CD14-positive monocyte (primary cell): ENCODE data around the gene C11orf91. TPM values are rescaled to one million over a fixed set of nuclear protein-coding genes. Genes with fewer than 3 reads are reported as not detected.

Experiments used
- DNase-seq, 3 donors: peaks; one replicate each; pipeline ENCODE4 v3.0.0-alpha.2; 2011 to 2022
- H2AFZ ChIP-seq: 2 replicates; pipeline ENCODE4 v1.6.0; 2012; ENCODE audit warnings: mild to moderate bottlenecking, low read depth, low read length, inconsistent platforms; ENCODE audit not compliant: insufficient read depth, poor library complexity, severe bottlenecking
- H3K27ac ChIP-seq, 2 donors: 1 replicate in 1 of 2; 2 replicates in 1 of 2; pipeline ENCODE4 v1.5.1; 2012 to 2013; ENCODE audit warnings: low read length in 2 of 2, control low read depth in 1 of 2, inconsistent platforms in 1 of 2, low read depth in 1 of 2, mild to moderate bottlenecking in 1 of 2
- H3K27me3 ChIP-seq, 2 donors: one replicate each; pipeline versions ENCODE4 v1.6.0 to v1.6.1; 2011 to 2013; ENCODE audit warnings: low read length in 2 of 2; ENCODE audit not compliant: control insufficient read depth in 2 of 2, insufficient read depth in 2 of 2
- H3K36me3 ChIP-seq, 2 donors: replicated peaks in 1 of 2; 1 replicate in 1 of 2; 2 replicates in 1 of 2; pipeline versions ENCODE4 v1.5.1 to v1.6.1; 2012 to 2013; ENCODE audit warnings: low read length in 2 of 2, control low read depth in 1 of 2, inconsistent platforms in 1 of 2, mild to moderate bottlenecking in 1 of 2; ENCODE audit not compliant: insufficient read depth in 2 of 2, control insufficient read depth in 1 of 2
- H3K4me1 ChIP-seq, 2 donors: 1 replicate in 1 of 2; 2 replicates in 1 of 2; pipeline versions ENCODE4 v1.5.1 to v1.6.1; 2012 to 2013; ENCODE audit warnings: low read length in 2 of 2, control low read depth in 1 of 2, inconsistent platforms in 1 of 2, mild to moderate bottlenecking in 1 of 2, moderate library complexity in 1 of 2; ENCODE audit not compliant: insufficient read depth in 2 of 2, control insufficient read depth in 1 of 2
- H3K4me2 ChIP-seq: replicated peaks from 2 replicates; pipeline ENCODE3; 2012; ENCODE audit warnings: low read length, moderate library complexity, mild to moderate bottlenecking; ENCODE audit not compliant: poor library complexity, severe bottlenecking; ENCODE audit errors: extremely low read depth
- H3K4me3 ChIP-seq, 3 experiments: fragments of 200-600 bp in 1 of 3; sonication (generic) in 1 of 3; replicated peaks in 1 of 3; 1 replicate in 2 of 3; 2 replicates in 1 of 3; pipeline ENCODE4 v1.5.1; 2011 to 2013; ENCODE audit warnings: low read length in 3 of 3, mild to moderate bottlenecking in 3 of 3, control low read depth in 2 of 3, low read depth in 2 of 3, inconsistent platforms in 1 of 3, moderate library complexity in 1 of 3
- H3K79me2 ChIP-seq: 2 replicates; pipeline ENCODE4 v1.6.0; 2012; ENCODE audit warnings: mild to moderate bottlenecking, control low read depth, inconsistent platforms, low read length, moderate library complexity; ENCODE audit not compliant: insufficient read depth
- H3K9ac ChIP-seq: 2 replicates; pipeline ENCODE4 v1.6.0; 2017; ENCODE audit warnings: low read length, mild to moderate bottlenecking; ENCODE audit not compliant: insufficient read depth, poor library complexity, severe bottlenecking
- H3K9me3 ChIP-seq, 2 donors: replicated peaks in 1 of 2; 1 replicate in 1 of 2; 2 replicates in 1 of 2; pipeline versions ENCODE4 v1.5.1 to v1.6.1; 2012 to 2013; ENCODE audit warnings: low read length in 2 of 2, control low read depth in 1 of 2; ENCODE audit not compliant: control insufficient read depth in 1 of 2, insufficient read depth in 1 of 2
- H4K20me1 ChIP-seq: 2 replicates; pipeline ENCODE4 v1.6.0; 2012; ENCODE audit warnings: mild to moderate bottlenecking, low read length, control low read depth, moderate library complexity; ENCODE audit not compliant: insufficient read depth
- H3K27ac Mint-ChIP-seq, 7 donors: one replicate each; pipeline ENCODE4 v1.8.0; 2020; ENCODE audit warnings: mild to moderate bottlenecking in 7 of 7, mixed read lengths in 7 of 7, moderate library complexity in 6 of 7, inconsistent platforms in 2 of 7
- H3K27me3 Mint-ChIP-seq, 3 donors: one replicate each; pipeline ENCODE4 v1.8.0; 2021 to 2022; ENCODE audit warnings: low read depth in 3 of 3, mild to moderate bottlenecking in 3 of 3, mixed read lengths in 3 of 3, moderate library complexity in 3 of 3, inconsistent platforms in 1 of 3
- H3K36me3 Mint-ChIP-seq, 2 donors: one replicate each; pipeline ENCODE4 v1.8.0; 2020; ENCODE audit warnings: mixed read lengths in 2 of 2, inconsistent platforms in 1 of 2, mild to moderate bottlenecking in 1 of 2
- H3K4me1 Mint-ChIP-seq: one replicate; pipeline ENCODE4 v1.8.0; 2020; ENCODE audit warnings: mild to moderate bottlenecking, mixed read lengths
- H3K4me3 Mint-ChIP-seq, 2 donors: one replicate each; pipeline ENCODE4 v1.8.0; 2020; ENCODE audit warnings: mild to moderate bottlenecking in 2 of 2, mixed read lengths in 2 of 2, moderate library complexity in 1 of 2
- H3K9me3 Mint-ChIP-seq, 7 donors: one replicate each; pipeline ENCODE4 v1.8.0; 2020 to 2022; ENCODE audit warnings: mixed read lengths in 7 of 7, mild to moderate bottlenecking in 6 of 7, moderate library complexity in 6 of 7, inconsistent platforms in 2 of 7
- whole genome bisulfite sequencing: methylation state at CpG from one replicate; pipeline ENCODE4 v1.1.5; 2013; ENCODE audit warnings: missing lambda C conversion rate; ENCODE audit not compliant: insufficient coverage; 5-methylcytosine and 5-hydroxymethylcytosine counted together
- intact Hi-C, 2 donors: fragments of 100-400 bp; cut with micrococcal nuclease; formaldehyde crosslinking; loops; one replicate each; pipeline versions ENCODE4 v1.15.0 to v1.15.1; 2023
- polyA plus RNA-seq, 3 donors: library from polyadenylated mRNA; depleted of rRNA in 1 of 3; unstranded in 2 of 3; stranded (reverse) in 1 of 3; fragments of 300-500 nt in 2 of 3; fragments of >200 nt in 1 of 3; fragmentation: Illumina TruSeq in 2 of 3; gene quantifications; 1 replicate in 2 of 3; 2 replicates in 1 of 3; pipeline ENCODE4 v1.2.3, GENCODE V29; 2012 to 2021
- TF ChIP-seq, protein P1 (sequence below): fragments of 200-600 bp; IDR thresholded peaks from one replicate; pipeline ENCODE4 v1.8.0; 2022; ENCODE audit warnings: antibody characterized with exemption, mild to moderate bottlenecking

The C11orf91 gene
- polyA plus RNA-seq, 3 donors = not detected

- Mint-ChIP-seq H3K27ac (peak overlapping the region in 1 of 7 donors; percentile 1), H3K27me3 (peaks cover 2 to 16% (median 14%) of the 10 kb centered on the region in 3 donors), H3K9me3 (no peaks in the 10 kb centered on the region), H3K36me3 (no peaks in the 10 kb centered on the region), H3K4me1 (no peaks in the 10 kb centered on the region), H3K4me3 (no peak overlapping the region)
- no peak overlapping the region for H3K4me2 ChIP-seq
- no peaks in the 10 kb centered on the region for H3K36me3 ChIP-seq
- 90% methylated on average over 20 of the region's 22 CpGs for WGBS
- H4K20me1 ChIP-seq = no peaks in the 10 kb centered on the region
- H3K27me3 ChIP-seq = no peaks in the 10 kb centered on the region
- no peak overlapping the region for H3K4me3 ChIP-seq
- H3K79me2 ChIP-seq = no peaks in the 10 kb centered on the region
- H2AFZ ChIP-seq = no peak overlapping the region
- intact Hi-C loops = no loop called here
- TF ChIP-seq, protein P1, sequence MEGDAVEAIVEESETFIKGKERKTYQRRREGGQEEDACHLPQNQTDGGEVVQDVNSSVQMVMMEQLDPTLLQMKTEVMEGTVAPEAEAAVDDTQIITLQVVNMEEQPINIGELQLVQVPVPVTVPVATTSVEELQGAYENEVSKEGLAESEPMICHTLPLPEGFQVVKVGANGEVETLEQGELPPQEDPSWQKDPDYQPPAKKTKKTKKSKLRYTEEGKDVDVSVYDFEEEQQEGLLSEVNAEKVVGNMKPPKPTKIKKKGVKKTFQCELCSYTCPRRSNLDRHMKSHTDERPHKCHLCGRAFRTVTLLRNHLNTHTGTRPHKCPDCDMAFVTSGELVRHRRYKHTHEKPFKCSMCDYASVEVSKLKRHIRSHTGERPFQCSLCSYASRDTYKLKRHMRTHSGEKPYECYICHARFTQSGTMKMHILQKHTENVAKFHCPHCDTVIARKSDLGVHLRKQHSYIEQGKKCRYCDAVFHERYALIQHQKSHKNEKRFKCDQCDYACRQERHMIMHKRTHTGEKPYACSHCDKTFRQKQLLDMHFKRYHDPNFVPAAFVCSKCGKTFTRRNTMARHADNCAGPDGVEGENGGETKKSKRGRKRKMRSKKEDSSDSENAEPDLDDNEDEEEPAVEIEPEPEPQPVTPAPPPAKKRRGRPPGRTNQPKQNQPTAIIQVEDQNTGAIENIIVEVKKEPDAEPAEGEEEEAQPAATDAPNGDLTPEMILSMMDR = no peak
- H3K27ac ChIP-seq = no peak overlapping the region
- no peaks in the 10 kb centered on the region for H3K4me1 ChIP-seq
- DNase-seq = no peak
- H3K9me3 ChIP-seq = no peaks in the 10 kb centered on the region
- H3K9ac ChIP-seq = no peak overlapping the region
Measured at GRCh38 chr11:33658195-33658900, 42.3 kb downstream of the C11orf91 start.

DNA sequence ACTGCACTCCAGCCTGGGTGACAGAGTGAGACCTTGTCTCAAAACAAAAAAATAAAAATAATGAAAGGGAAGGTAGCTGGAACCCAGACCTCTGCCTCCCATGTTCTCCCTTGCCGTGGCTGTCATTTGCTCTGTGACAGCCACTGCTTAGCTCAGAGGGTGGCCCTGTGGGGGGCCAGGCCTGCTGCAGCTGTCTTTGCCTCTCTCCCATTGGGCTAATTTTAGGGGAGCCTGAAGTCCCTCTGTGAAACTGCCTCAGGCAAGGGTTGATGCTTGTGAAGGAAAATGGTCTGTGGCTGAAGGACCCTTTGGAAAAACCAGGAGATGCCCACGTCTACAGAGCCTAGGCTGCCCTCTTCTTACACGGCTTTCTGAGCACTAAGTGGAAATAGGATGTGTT lies 42.9 kb downstream of the C11orf91 start:
- H3K4me3 Mint-ChIP-seq = no peak overlapping the region
- H3K27me3 Mint-ChIP-seq = peaks cover 1 to 16% (median 10%) of the 10 kb centered on the region in 3 donors
- Histone ChIP-seq H3K36me3 (no peaks in the 10 kb centered on the region), H3K9me3 (no peaks in the 10 kb centered on the region), H3K27ac (no peak overlapping the region), H3K9ac (no peak overlapping the region), H4K20me1 (no peaks in the 10 kb centered on the region), H3K79me2 (no peaks in the 10 kb centered on the region), H3K4me2 (no peak overlapping the region), H3K4me1 (no peaks in the 10 kb centered on the region), H2AFZ (no peak overlapping the region), H3K27me3 (no peaks in the 10 kb centered on the region), H3K4me3 (no peak overlapping the region)
- H3K9me3 Mint-ChIP-seq = no peaks in the 10 kb centered on the region
- TF ChIP-seq, protein P1 = no peak
- H3K27ac Mint-ChIP-seq = no peak overlapping the region
- no peak for DNase-seq
- intact Hi-C loops = no loop called here
- WGBS = 93% methylated on average over 3 of the region's 3 CpGs
- H3K4me1 Mint-ChIP-seq = no peaks in the 10 kb centered on the region
- no peaks in the 10 kb centered on the region for H3K36me3 Mint-ChIP-seq
